Peyer's patch (tissue), 4 donors: Measurements from ENCODE around the gene EFHD1.

Source experiments
- POLR2A ChIP-seq, 2 donors: fragments of 450-650 bp; IDR thresholded peaks; one replicate each; pipeline ENCODE4 v1.5.1; 2017; ENCODE audit warnings: antibody characterized with exemption in 2 of 2, mild to moderate bottlenecking in 2 of 2, moderate library complexity in 2 of 2
- TF ChIP-seq, protein P1 (sequence below), 6 experiments: fragments of 450-650 bp in 4 of 6; fragments of 200-600 bp in 2 of 6; sonication (generic) in 1 of 6; IDR thresholded peaks; one replicate each; pipeline ENCODE4 v1.5.1; 2017 to 2019; ENCODE audit warnings: antibody characterized with exemption in 6 of 6, mild to moderate bottlenecking in 3 of 6, moderate library complexity in 1 of 6

DNA sequence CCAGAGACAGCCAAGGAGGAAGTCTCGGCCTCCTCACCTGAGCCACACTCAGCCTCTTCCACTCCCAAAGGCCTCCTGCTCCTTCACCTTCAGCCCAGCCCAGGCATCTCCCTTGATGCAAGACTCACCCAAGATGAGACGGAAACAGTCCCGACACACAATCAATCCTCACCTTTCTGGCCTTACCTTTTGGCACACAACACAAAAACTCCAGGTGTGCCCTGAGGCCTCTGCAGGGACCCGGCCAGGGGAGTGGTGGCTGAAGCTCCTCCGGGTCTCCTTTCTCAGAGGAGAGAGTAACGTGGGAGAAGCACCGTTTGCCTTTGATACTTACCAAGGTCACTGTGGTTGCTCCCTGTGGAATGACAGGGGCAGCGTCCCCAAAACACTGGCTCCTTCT, 23.8 kb upstream of the EFHD1 start:
- TF ChIP-seq, protein P1, sequence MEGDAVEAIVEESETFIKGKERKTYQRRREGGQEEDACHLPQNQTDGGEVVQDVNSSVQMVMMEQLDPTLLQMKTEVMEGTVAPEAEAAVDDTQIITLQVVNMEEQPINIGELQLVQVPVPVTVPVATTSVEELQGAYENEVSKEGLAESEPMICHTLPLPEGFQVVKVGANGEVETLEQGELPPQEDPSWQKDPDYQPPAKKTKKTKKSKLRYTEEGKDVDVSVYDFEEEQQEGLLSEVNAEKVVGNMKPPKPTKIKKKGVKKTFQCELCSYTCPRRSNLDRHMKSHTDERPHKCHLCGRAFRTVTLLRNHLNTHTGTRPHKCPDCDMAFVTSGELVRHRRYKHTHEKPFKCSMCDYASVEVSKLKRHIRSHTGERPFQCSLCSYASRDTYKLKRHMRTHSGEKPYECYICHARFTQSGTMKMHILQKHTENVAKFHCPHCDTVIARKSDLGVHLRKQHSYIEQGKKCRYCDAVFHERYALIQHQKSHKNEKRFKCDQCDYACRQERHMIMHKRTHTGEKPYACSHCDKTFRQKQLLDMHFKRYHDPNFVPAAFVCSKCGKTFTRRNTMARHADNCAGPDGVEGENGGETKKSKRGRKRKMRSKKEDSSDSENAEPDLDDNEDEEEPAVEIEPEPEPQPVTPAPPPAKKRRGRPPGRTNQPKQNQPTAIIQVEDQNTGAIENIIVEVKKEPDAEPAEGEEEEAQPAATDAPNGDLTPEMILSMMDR (IDR thresholded peaks at IDR 0.05), result no peak
- TF ChIP-seq POLR2A (IDR thresholded peaks at IDR 0.05), result no peak
